Heart left ventricle (tissue), 16 donors: ENCODE measurements around the gene KIF26B. TPM values are rescaled to one million over a fixed set of nuclear protein-coding genes. Genes with fewer than 3 reads are reported as not detected.

Experiments used
- ATAC-seq, 4 donors: fragments of 200-7000 bp; cut with Tn5 transposase; one replicate each; pipeline ENCODE4 v1.9.1; 2020 to 2022; ENCODE audit warnings: moderate library complexity in 4 of 4, mild to moderate bottlenecking in 3 of 4, moderate number of reproducible peaks in 1 of 4
- DNase-seq, 5 donors: peaks; one replicate each; pipeline ENCODE4 v3.0.0-alpha.2; 2020
- H3K27ac ChIP-seq, 12 donors: fragments of 200-600 bp; sonication (generic) in 4 of 12; one replicate each; pipeline versions ENCODE4 v1.5.0 to v1.8.0; 2016 to 2022; ENCODE audit warnings: mild to moderate bottlenecking in 2 of 12
- H3K27me3 ChIP-seq, 9 donors: fragments of 200-600 bp; sonication (generic) in 2 of 9; one replicate each; pipeline versions ENCODE4 v1.5.1 to v1.8.0; 2016 to 2022; ENCODE audit warnings: mild to moderate bottlenecking in 3 of 9
- H3K36me3 ChIP-seq, 9 donors: fragments of 200-600 bp; sonication (generic) in 2 of 9; one replicate each; pipeline versions ENCODE4 v1.5.0 to v1.8.0; 2018 to 2022; ENCODE audit warnings: mild to moderate bottlenecking in 2 of 9
- H3K4me1 ChIP-seq, 12 donors: fragments of 200-600 bp; sonication (generic) in 4 of 12; one replicate each; pipeline versions ENCODE4 v1.5.0 to v1.8.0; 2016 to 2022; ENCODE audit warnings: mild to moderate bottlenecking in 3 of 12
- H3K4me3 ChIP-seq, 12 donors: fragments of 200-600 bp; sonication (generic) in 4 of 12; one replicate each; pipeline versions ENCODE4 v1.5.0 to v1.8.0; 2017 to 2022; ENCODE audit warnings: mild to moderate bottlenecking in 9 of 12, moderate library complexity in 4 of 12
- H3K9me3 ChIP-seq, 12 donors: fragments of 200-600 bp; sonication (generic) in 4 of 12; one replicate each; pipeline versions ENCODE4 v1.5.0 to v1.8.0; 2016 to 2022; ENCODE audit warnings: mild to moderate bottlenecking in 1 of 12
- POLR2A ChIP-seq, 2 donors: fragments of 450-650 bp; IDR thresholded peaks; one replicate each; pipeline ENCODE4 v1.6.1; 2017; ENCODE audit warnings: antibody characterized with exemption in 2 of 2, mild to moderate bottlenecking in 2 of 2, moderate library complexity in 2 of 2
- WGBS, 4 donors: extraction: QIAGEN DNeasy Blood & Tissue Kit in 2 of 4; methylation state at CpG; one replicate each; pipeline versions ENCODE4 v1.1.5 to v1.1.7; 2013 to 2018; 5-methylcytosine and 5-hydroxymethylcytosine counted together
- intact Hi-C, 10 donors: fragments of 100-400 bp; cut with DNase I; formaldehyde crosslinking; loops; one replicate each; pipeline versions ENCODE4 v1.11.1 to v1.14.2; 2022
- polyA plus RNA-seq, 2 donors: library from polyadenylated mRNA; stranded (reverse); fragments of 200-250 nt; gene quantifications; one replicate each; pipeline ENCODE4 v1.2.3, GENCODE V29; 2013
- total RNA-seq, 9 donors: library from RNA; depleted of rRNA in 2 of 9; stranded (reverse); fragments of >200 nt in 2 of 9; fragmentation: NEBNext Ultra II Directional in 3 of 9; extraction: Animal tissue kit (Norgen Biotek cat#: 25700) in 3 of 9; gene quantifications; one replicate each; pipeline versions ENCODE4 v1.1.0 to v1.2.4, GENCODE V29; 2016 to 2023
- TF ChIP-seq, protein P1 (sequence below), 12 donors: fragments of 200-600 bp; sonication (generic) in 4 of 12; IDR thresholded peaks; one replicate each; pipeline versions ENCODE4 v1.5.0 to v1.8.0; 2018 to 2022; ENCODE audit warnings: antibody characterized with exemption in 12 of 12, mild to moderate bottlenecking in 5 of 12
- donor health status: ischemic (EF 13 %, LVEDD 7.1; RV severe dilation, severe dysfunction).
- donor health status: healthy with polysubstance abuse.
- donor health status: DM: no; HTN: yes; CAD: no.
- donor health status: DM: no; HTN: no; CAD: no.
- donor health status: ischemic (EF 25% LVEDD 6.9; RV normal size, moderate dysfunction).
- donor health status: ischemic (EF 25% LVEDD 5.7; RV mildly dilated, moderate dysfunction).
- donor health status: healthy.
- donor health status: DM: yes; HTN: yes; CAD: no.
- donor health status: ischemic (EF 35%, LVEDD 5.7; RV mildly dilated, moderate dysfunction).
- donor health status: nonischemic (EF 11% LVEDD 7.7; RV severe dilation, severe dysfunction).
- donor health status: DM: yes; HTN: yes; CAD: no.
- donor health status: PGD.
- donor health status: ischemic (EF 29% LVEDD 5.4; RV normal size, mild dysfunction).
- donor health status: nonischemic (EF 23%, LVEDD 6.1; RV moderate dilation, normal function).

The KIF26B gene
- total and polyA plus RNA-seq, 11 donors: 1.2 to 7.0 (median 2.3) TPM

DNA sequence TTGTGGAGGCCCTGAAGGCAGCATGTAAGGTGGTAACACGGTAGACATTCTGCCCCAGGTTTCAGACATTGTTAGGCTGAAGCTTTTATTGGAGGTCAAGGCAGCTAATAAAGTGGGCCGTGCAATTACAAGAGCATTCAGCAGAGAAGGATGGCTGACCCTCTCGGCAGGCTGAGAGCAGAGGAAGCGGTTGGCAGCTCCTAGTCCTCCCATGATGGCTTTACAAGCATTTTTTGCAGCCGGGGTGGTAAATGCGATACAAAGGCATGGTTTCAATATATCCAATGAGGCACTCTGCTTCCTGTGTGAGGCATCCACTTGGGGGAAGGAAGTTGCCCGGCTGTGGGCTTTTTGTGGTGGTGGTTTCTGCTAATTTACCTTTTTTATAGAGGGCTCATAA lies 14.6 kb downstream of the KIF26B start:
- H3K36me3 ChIP-seq: no peaks in the 10 kb centered on the region
- TF ChIP-seq, protein P1, sequence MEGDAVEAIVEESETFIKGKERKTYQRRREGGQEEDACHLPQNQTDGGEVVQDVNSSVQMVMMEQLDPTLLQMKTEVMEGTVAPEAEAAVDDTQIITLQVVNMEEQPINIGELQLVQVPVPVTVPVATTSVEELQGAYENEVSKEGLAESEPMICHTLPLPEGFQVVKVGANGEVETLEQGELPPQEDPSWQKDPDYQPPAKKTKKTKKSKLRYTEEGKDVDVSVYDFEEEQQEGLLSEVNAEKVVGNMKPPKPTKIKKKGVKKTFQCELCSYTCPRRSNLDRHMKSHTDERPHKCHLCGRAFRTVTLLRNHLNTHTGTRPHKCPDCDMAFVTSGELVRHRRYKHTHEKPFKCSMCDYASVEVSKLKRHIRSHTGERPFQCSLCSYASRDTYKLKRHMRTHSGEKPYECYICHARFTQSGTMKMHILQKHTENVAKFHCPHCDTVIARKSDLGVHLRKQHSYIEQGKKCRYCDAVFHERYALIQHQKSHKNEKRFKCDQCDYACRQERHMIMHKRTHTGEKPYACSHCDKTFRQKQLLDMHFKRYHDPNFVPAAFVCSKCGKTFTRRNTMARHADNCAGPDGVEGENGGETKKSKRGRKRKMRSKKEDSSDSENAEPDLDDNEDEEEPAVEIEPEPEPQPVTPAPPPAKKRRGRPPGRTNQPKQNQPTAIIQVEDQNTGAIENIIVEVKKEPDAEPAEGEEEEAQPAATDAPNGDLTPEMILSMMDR (IDR thresholded peaks at IDR 0.05): no peak
- TF ChIP-seq POLR2A (IDR thresholded peaks at IDR 0.05): no peak
- peaks cover 0 to 6% (median 0%) of the 10 kb centered on the region in 12 donors for H3K9me3 ChIP-seq
- intact Hi-C loops: no loop called here
- 73 to 89% (median 78%) methylated on average over 7 of the region's 7 CpGs for WGBS, 4 donors
- no peak for DNase-seq
- peaks cover 0 to 24% (median 0%) of the 10 kb centered on the region in 9 donors for H3K27me3 ChIP-seq
- ATAC-seq: no peak
- no peak overlapping the region for H3K4me3 ChIP-seq
- H3K4me1 ChIP-seq: peaks cover 0 to 21% (median 0%) of the 10 kb centered on the region in 12 donors
- H3K27ac ChIP-seq: no peak overlapping the region

DNA sequence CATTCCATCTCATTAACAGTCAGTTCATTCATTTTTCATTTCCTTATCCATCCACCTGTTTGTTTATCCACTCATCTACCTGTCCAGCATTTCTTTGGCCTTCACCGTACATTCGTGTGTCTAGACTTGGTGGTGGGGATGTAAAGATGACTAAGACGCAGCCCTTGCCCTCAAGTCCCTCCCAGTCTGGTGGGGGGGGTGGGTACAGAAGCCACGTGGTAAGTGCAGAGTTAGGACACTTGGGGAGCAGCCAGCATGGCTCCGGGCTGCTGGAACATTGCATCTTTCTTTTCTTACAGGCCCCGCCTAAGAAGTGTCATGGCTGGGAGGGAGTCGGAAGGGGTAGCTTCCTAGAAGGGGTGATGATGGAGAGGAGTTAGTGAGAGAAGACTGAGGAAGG lies 17.2 kb downstream of the KIF26B start:
- intact Hi-C loops: no loop called here
- WGBS, 4 donors: 64 to 69% (median 68%) methylated on average over 7 of the region's 7 CpGs
- Histone ChIP-seq H3K27me3 (peaks cover 0 to 7% (median 0%) of the 10 kb centered on the region in 9 donors), H3K9me3 (peaks cover 0 to 6% (median 0%) of the 10 kb centered on the region in 12 donors), H3K4me1 (peaks cover 0 to 11% (median 0%) of the 10 kb centered on the region in 12 donors), H3K36me3 (no peaks in the 10 kb centered on the region), H3K4me3 (no peak overlapping the region), H3K27ac (no peak overlapping the region)
- no peak for ATAC-seq
- no peak for TF ChIP-seq POLR2A (IDR thresholded peaks at IDR 0.05)
- TF ChIP-seq, protein P1 (IDR thresholded peaks at IDR 0.05): no peak
- DNase-seq: no peak

DNA sequence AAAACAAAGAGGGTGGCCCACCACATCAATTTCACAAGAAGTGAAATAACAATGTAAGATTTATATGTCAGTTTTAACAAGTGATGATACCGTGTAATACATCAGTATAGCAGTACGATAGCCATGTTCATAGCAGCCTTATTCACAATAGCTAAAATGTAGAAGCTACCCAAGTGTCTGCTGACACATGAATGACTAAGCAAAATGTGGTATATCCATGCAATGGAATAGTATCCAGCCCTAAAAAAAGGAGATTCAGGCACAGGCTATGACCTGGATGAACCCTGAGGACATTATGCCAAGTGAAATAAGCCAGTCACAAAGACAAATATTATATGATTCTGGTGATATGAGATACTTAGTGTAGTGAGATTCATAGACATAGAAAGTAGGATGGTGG lies 18.0 kb downstream of the KIF26B start:
- ATAC-seq (no peak), DNase-seq (no peak)
- H3K27ac ChIP-seq: no peak overlapping the region
- peaks cover 0 to 6% (median 0%) of the 10 kb centered on the region in 12 donors for H3K9me3 ChIP-seq
- WGBS, 4 donors: 92 to 97% (median 95%) methylated on average over 2 of the region's 2 CpGs
- H3K27me3 ChIP-seq: peaks cover 0 to 4% (median 0%) of the 10 kb centered on the region in 9 donors
- no peak overlapping the region for H3K4me3 ChIP-seq
- intact Hi-C loops: no loop called here
- no peak for TF ChIP-seq POLR2A (IDR thresholded peaks at IDR 0.05)
- TF ChIP-seq, protein P1 (IDR thresholded peaks at IDR 0.05): no peak
- H3K36me3 ChIP-seq: no peaks in the 10 kb centered on the region
- peaks cover 0 to 10% (median 0%) of the 10 kb centered on the region in 12 donors for H3K4me1 ChIP-seq

DNA sequence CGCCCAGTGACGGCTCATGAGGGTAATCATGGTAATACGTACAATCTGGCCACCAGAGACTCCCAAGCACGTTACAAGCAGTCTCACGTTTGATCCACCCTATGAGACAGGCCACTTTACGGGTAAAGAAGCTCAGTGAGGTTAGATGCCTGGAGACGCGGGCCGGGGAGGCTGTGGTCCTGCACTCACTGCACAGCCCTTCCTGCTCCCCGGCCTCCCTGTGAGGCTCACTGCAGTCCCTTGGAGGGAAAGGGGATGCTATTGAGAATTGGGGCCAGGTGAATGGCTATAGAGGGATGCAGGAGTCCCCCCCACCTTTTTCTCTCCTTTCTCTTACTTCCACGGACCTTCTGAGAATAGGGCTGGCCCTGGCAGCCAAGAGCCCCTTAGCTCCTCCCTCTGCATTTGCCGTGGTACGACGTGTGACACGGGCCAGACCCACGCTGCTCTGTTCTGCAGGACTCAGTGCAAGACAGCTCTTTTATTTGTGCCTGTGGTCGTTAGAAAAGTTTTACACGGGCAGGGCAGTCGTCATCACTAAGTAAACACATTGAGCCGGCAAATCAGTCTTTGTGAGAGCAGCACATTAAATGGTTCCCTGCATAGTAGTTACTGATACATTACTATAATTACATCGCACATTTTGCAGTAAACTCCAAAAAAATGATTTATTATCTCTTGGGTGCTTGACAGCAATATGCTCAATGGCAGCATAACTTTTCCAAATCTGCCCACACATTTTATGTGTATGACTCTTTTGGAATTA lies 18.8 kb downstream of the KIF26B start:
- Histone ChIP-seq H3K9me3 (peaks cover 0 to 6% (median 0%) of the 10 kb centered on the region in 12 donors), H3K4me1 (peaks cover 0 to 2% (median 0%) of the 10 kb centered on the region in 12 donors), H3K27me3 (no peaks in the 10 kb centered on the region), H3K4me3 (peak overlapping the region in 1 of 12 donors; percentile 9), H3K27ac (no peak overlapping the region), H3K36me3 (no peaks in the 10 kb centered on the region)
- ATAC-seq (peak in 2 of 4 donors; percentile 16 to 60), DNase-seq (no peak)
- intact Hi-C loops: no loop called here
- TF ChIP-seq, protein P1 (IDR thresholded peaks at IDR 0.05): no peak
- no peak for TF ChIP-seq POLR2A (IDR thresholded peaks at IDR 0.05)
- WGBS, 4 donors: 63 to 74% (median 65%) methylated on average over 18 to 21 of the region's 21 CpGs
